GM12878 (cell line): ENCODE results near the gene LTC4S. TPM values are rescaled to one million over a fixed set of nuclear protein-coding genes. Genes with fewer than 3 reads are reported as not detected.

ENCODE experiments used
- ATAC-seq: fragments of 200-7000 bp; cut with Tn5 transposase; 3 replicates; pipeline ENCODE4 v1.9.1; 2020; ENCODE audit warnings: mild to moderate bottlenecking, moderate library complexity
- BruUV-seq: library from RNA; stranded (reverse); fragments of 400-500 nt; replicated peaks from 2 replicates; lab custom pipeline; 2021; lab: Mats Ljungman, UMichigan
- CTCF ChIA-PET: fragments of 300-600 bp; sonication (Branson Sonifier 250); formaldehyde crosslinking; extraction: SDS; loops from one replicate; lab custom pipeline; 2021; ENCODE audit warnings: inconsistent platforms; lab: Yijun Ruan, JAX
- POLR2A ChIA-PET: fragments of 350-600 bp; formaldehyde crosslinking; extraction: SDS; loops from one replicate; lab custom pipeline; 2021; ENCODE audit warnings: inconsistent platforms; lab: Charles Lee
- RAD21 ChIA-PET: fragments of 300-600 bp; sonication (Branson Sonifier 250); formaldehyde crosslinking; loops from one replicate; lab custom pipeline; 2023; ENCODE audit warnings: antibody characterized with exemption; ENCODE audit not compliant: unreplicated experiment; lab: Charles Lee
- SMC1A ChIA-PET: fragments of 300-600 bp; sonication (Branson Sonifier 250); formaldehyde crosslinking; loops from one replicate; lab custom pipeline; 2023; ENCODE audit not compliant: unreplicated experiment, uncharacterized antibody; lab: Charles Lee
- DNase-seq: peaks from one replicate; pipeline ENCODE4 v3.0.0-alpha.2; 2011; ENCODE audit warnings: low read depth, low spot score
- FAIRE-seq: peaks from 3 replicates; lab custom pipeline; 2011; peaks lifted over from hg19 to GRCh38; lab: Jason Lieb, UNC
- H2AFZ ChIP-seq: 2 replicates; pipeline ENCODE4 v1.6.0; 2011; ENCODE audit warnings: low read depth, low read length, control low read depth; ENCODE audit not compliant: control insufficient read depth
- H3K27ac ChIP-seq: 2 replicates; pipeline ENCODE4 v1.5.1; 2011; ENCODE audit warnings: control low read depth; ENCODE audit not compliant: control insufficient read depth, insufficient read depth
- H3K27me3 ChIP-seq, 2 experiments: replicated peaks in 1 of 2; 2 replicates each; pipeline versions ENCODE4 v1.6.0 to v1.6.1; 2011; ENCODE audit warnings: low read length in 1 of 2; ENCODE audit not compliant: control insufficient read depth in 2 of 2, insufficient read depth in 2 of 2
- H3K36me3 ChIP-seq, 2 experiments: 2 replicates each; pipeline ENCODE4 v1.5.1; 2011; ENCODE audit warnings: low read length in 1 of 2; ENCODE audit not compliant: control insufficient read depth in 2 of 2, insufficient read depth in 2 of 2
- H3K4me1 ChIP-seq: 2 replicates; pipeline ENCODE4 v1.6.1; 2011; ENCODE audit warnings: mild to moderate bottlenecking, low read length, moderate library complexity, mixed read lengths; ENCODE audit not compliant: control insufficient read depth, insufficient read depth
- H3K4me2 ChIP-seq: 2 replicates; pipeline ENCODE4 v1.6.0; 2011; ENCODE audit warnings: control low read depth; ENCODE audit not compliant: control insufficient read depth, insufficient read depth
- H3K4me3 ChIP-seq: fragments of 200-600 bp; sonication (generic); 2 replicates; pipeline ENCODE4 v1.5.1; 2016
- H3K79me2 ChIP-seq: 2 replicates; pipeline ENCODE4 v1.6.0; 2011; ENCODE audit warnings: low read length; ENCODE audit not compliant: control insufficient read depth, insufficient read depth
- H3K9ac ChIP-seq: 2 replicates; pipeline ENCODE4 v1.8.0; 2011; ENCODE audit warnings: low read length, control low read depth, mixed read lengths; ENCODE audit not compliant: control insufficient read depth, insufficient read depth
- H3K9me3 ChIP-seq: replicated peaks from 3 replicates; pipeline ENCODE4 v1.5.1; 2011; ENCODE audit warnings: mild to moderate bottlenecking, low read length; ENCODE audit not compliant: control insufficient read depth, insufficient read depth
- H4K20me1 ChIP-seq: 2 replicates; pipeline ENCODE4 v1.6.0; 2011; ENCODE audit not compliant: control insufficient read depth, insufficient read depth
- BHLHE40 ChIP-seq, 2 experiments: fragments of 450-650 bp in 1 of 2; IDR thresholded peaks; 2 replicates each; pipeline ENCODE4 v1.6.1; 2011 to 2017; ENCODE audit warnings: low read depth in 2 of 2, borderline replicate concordance in 1 of 2, improper control_type of control experiment in 1 of 2, low read length in 1 of 2, mild to moderate bottlenecking in 1 of 2
- CBX5 ChIP-seq: sonication (generic); IDR thresholded peaks from 2 replicates; pipeline ENCODE4 v1.6.1; 2016; ENCODE audit warnings: low read depth, moderate library complexity, mild to moderate bottlenecking, inconsistent platforms
- FOS ChIP-seq: IDR thresholded peaks from 3 replicates; pipeline ENCODE4 v1.6.1; 2011; ENCODE audit warnings: borderline replicate concordance; ENCODE audit not compliant: insufficient read length; ENCODE audit errors: extremely low read depth
- NFYB ChIP-seq: IDR thresholded peaks from 2 replicates; pipeline ENCODE4 v1.6.1; 2011; ENCODE audit warnings: low read depth, mild to moderate bottlenecking, low read length, improper control_type of control experiment, moderate library complexity; ENCODE audit not compliant: insufficient read depth
- PBX3 ChIP-seq: IDR thresholded peaks from 2 replicates; pipeline ENCODE4 v1.6.1; 2011; ENCODE audit warnings: mild to moderate bottlenecking, low read depth, low read length, moderate library complexity; ENCODE audit not compliant: insufficient replicate concordance
- POU2F2 ChIP-seq: IDR thresholded peaks from 3 replicates; pipeline ENCODE4 v1.6.1; 2011; ENCODE audit warnings: low read depth, mild to moderate bottlenecking, low read length, borderline replicate concordance
- SPI1 ChIP-seq: IDR thresholded peaks from 2 replicates; pipeline ENCODE4 v1.6.1; 2011; ENCODE audit warnings: low read depth, mild to moderate bottlenecking, low read length, moderate library complexity, borderline replicate concordance; ENCODE audit not compliant: insufficient read depth
- SREBF2 ChIP-seq: IDR thresholded peaks from 2 replicates; pipeline ENCODE4 v1.6.1; 2012; ENCODE audit warnings: mild to moderate bottlenecking, low read length
- TCF12 ChIP-seq: IDR thresholded peaks from 2 replicates; pipeline ENCODE4 v1.6.1; 2011; ENCODE audit warnings: low read depth, mild to moderate bottlenecking, low read length
- ZZZ3 ChIP-seq: IDR thresholded peaks from 2 replicates; pipeline ENCODE4 v1.6.1; 2011; ENCODE audit warnings: low read depth; ENCODE audit not compliant: control insufficient read depth, insufficient read length
- WGBS: methylation state at CpG from one replicate; pipeline ENCODE4 v1.1.6; 2016; ENCODE audit warnings: low lambda C conversion rate; ENCODE audit not compliant: insufficient replicate concordance, insufficient coverage; ENCODE audit errors: missing lambda C conversion rate; 5-methylcytosine and 5-hydroxymethylcytosine counted together
- in situ Hi-C: fragments of 300-500 bp; cut with MboI; formaldehyde crosslinking; loops from 9 replicates; pipeline ENCODE4 v1.14.3; 2018; ENCODE audit warnings: mixed read lengths
- intact Hi-C: fragments of 100-400 bp; cut with micrococcal nuclease; formaldehyde crosslinking; loops from one replicate; pipeline ENCODE4 v1.14.2; 2022; ENCODE audit not compliant: unreplicated experiment
- polyA plus RNA-seq, 11 experiments: library from polyadenylated mRNA; depleted of rRNA in 4 of 11; unstranded in 6 of 11; stranded (reverse) in 5 of 11; fragments of >200 nt; fragmentation: Nextera tagmentation in 4 of 11; fragmentation: Illumina TruSeq in 1 of 11; extraction: Ambion mirVana in 4 of 11; extraction: Trizol in 1 of 11; gene quantifications; 1 replicate in 1 of 11; 2 replicates in 10 of 11; pipeline versions ENCODE4 v1.2.1 to v1.2.3, GENCODE V29; 2011 to 2016; ENCODE audit warnings: inconsistent platforms in 2 of 11, missing spikeins in 2 of 11, low read depth in 1 of 11
- total RNA-seq, 4 experiments: library from RNA; depleted of rRNA in 3 of 4; stranded (reverse); fragments of >200 nt in 3 of 4; fragmentation: Illumina TruSeq in 1 of 4; extraction: Trizol in 1 of 4; gene quantifications; 2 replicates each; pipeline versions ENCODE4 v1.2.1 to v1.2.3, GENCODE V29; 2013 to 2021
- TF ChIP-seq, protein P1 (sequence below): fragments of 450-650 bp; IDR thresholded peaks from 2 replicates; pipeline ENCODE4 v1.6.1; 2017; ENCODE audit warnings: borderline replicate concordance
- TF ChIP-seq, protein P2 (sequence below): IDR thresholded peaks from 2 replicates; pipeline ENCODE4 v1.6.1; 2011; ENCODE audit warnings: borderline replicate concordance, low read depth, mild to moderate bottlenecking, moderate library complexity, low read length; ENCODE audit not compliant: insufficient read depth, poor library complexity, severe bottlenecking

LTC4S gene
- total and polyA plus RNA-seq, 10 of the 15 experiments (the other 5 are each of a cell fraction or from before 2014, with no cell fraction given): 0.78 to 3.6 (median 1.8) TPM; not detected in 5

DNA sequence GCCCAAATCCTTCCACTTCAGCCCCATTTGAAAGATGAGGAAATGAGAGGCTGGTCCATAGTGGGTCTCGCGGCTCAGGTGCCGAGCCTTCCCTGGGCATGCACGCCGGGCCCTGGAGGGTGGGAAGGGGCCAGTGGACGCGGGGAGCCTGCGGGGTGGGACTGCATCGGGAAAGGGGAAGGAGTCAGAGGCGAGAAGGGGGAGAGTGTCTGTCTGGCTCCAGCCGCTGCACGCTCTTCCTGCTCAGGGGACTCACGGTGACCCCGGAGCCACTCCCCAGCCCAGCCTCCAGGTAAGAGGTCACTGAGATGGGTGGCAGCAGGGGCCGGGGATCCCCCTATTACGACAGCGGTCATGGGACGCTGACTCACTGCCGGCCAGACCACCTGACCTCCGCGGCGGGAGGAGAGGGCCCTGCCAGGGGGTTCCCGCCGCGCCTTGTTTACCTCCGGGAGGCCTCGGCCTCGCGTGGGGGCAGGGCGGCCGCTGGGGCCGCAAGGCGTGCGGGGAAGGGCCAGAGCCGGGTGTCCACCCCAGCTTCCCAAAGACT lies 25.0 kb downstream of the LTC4S start (continued):
- TF ChIP-seq NFYB: no peak
- TF ChIP-seq PBX3: no peak
- TF ChIP-seq FOS: no peak
- TF ChIP-seq CBX5: no peak

GRCh38 chr5:179819296-179820126 lies 25.7 kb downstream of the LTC4S start:
- peak overlapping the region; percentile 96 for H3K27ac ChIP-seq
- POLR2A ChIA-PET: interaction anchor here (0.5 to 2.0 kb wide), 12 partner anchors 8 to 1600 kb away, joined by 3 to 9 read pairs (median 4); no protein-coding TSS in a partner anchor
- in situ Hi-C loops (loop anchor here (10.0 to 25.0 kb wide), 2 partner anchors 993 to 1695 kb away; partner anchors contain the start of gene MGAT1), intact Hi-C loops (loop anchor here (1.0 to 2.0 kb wide), 2 partner anchors 12 to 39 kb away; partner anchors contain the start of gene MRNIP)
- H3K79me2 ChIP-seq: peaks cover 29% of the 10 kb centered on the region
- no peak overlapping the region; the same call in 1 of the 2 replicates for H3K4me3 ChIP-seq
- H3K9me3 ChIP-seq: no peaks in the 10 kb centered on the region
- H3K27me3 ChIP-seq: no peaks in the 10 kb centered on the region
- H4K20me1 ChIP-seq: peaks cover 14% of the 10 kb centered on the region
- H2AFZ ChIP-seq: peak overlapping the region; percentile 58; the same call in 1 of the 2 replicates
- CTCF ChIA-PET: interaction anchor here (1.0 to 2.0 kb wide), 7 partner anchors 8 to 87 kb away, joined by 3 to 6 read pairs (median 5); partner anchors contain the start of gene LTC4S
- peaks cover 8 to 10% of the 10 kb centered on the region in 2 experiments for H3K36me3 ChIP-seq
- SMC1A ChIA-PET: interaction anchor here (1.0 to 1.6 kb wide), 2 partner anchors 18 to 56 kb away, joined by 3 to 5 read pairs; no protein-coding TSS in a partner anchor
- peak overlapping the region; percentile 63 for H3K9ac ChIP-seq
- BruUV-seq: no TSS peak
- peak overlapping the region; percentile 99 for H3K4me2 ChIP-seq
- 25% methylated on average over 20 of the region's 26 CpGs for WGBS
- RAD21 ChIA-PET: interaction anchor here (0.8 to 1.8 kb wide), 4 partner anchors 8 to 196 kb away, joined by 3 to 6 read pairs (median 4); partner anchors contain the start of gene HNRNPH1
- FAIRE-seq (no peak), ATAC-seq (peak; percentile 43), DNase-seq (no peak)
- H3K4me1 ChIP-seq: peaks cover 38% of the 10 kb centered on the region
- TF ChIP-seq TCF12 (0 out of 2 replicates have a peak, but pooled peaks have one; percentile 6), ZZZ3 (no peak), SREBF2 (no peak), POU2F2 (no peak), SPI1 (no peak), BHLHE40 (IDR thresholded peaks at IDR 0.05; ENCODE audit: borderline replicate concordance in 1 of 2, low read depth in 2 of 2, low read length in 1 of 2) (peak; percentile 59 to 76; a peak in 2 of 4 replicates)
- TF ChIP-seq, protein P1, sequence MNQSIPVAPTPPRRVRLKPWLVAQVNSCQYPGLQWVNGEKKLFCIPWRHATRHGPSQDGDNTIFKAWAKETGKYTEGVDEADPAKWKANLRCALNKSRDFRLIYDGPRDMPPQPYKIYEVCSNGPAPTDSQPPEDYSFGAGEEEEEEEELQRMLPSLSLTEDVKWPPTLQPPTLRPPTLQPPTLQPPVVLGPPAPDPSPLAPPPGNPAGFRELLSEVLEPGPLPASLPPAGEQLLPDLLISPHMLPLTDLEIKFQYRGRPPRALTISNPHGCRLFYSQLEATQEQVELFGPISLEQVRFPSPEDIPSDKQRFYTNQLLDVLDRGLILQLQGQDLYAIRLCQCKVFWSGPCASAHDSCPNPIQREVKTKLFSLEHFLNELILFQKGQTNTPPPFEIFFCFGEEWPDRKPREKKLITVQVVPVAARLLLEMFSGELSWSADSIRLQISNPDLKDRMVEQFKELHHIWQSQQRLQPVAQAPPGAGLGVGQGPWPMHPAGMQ: no peak
- TF ChIP-seq, protein P2, sequence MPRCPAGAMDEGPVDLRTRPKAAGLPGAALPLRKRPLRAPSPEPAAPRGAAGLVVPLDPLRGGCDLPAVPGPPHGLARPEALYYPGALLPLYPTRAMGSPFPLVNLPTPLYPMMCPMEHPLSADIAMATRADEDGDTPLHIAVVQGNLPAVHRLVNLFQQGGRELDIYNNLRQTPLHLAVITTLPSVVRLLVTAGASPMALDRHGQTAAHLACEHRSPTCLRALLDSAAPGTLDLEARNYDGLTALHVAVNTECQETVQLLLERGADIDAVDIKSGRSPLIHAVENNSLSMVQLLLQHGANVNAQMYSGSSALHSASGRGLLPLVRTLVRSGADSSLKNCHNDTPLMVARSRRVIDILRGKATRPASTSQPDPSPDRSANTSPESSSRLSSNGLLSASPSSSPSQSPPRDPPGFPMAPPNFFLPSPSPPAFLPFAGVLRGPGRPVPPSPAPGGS: no peak
